GM18868 (cell line): ENCODE data around the gene ZNF444.
"Not testable (repeated sequence)": the region's sequence is repeated elsewhere in the genome, so short reads cannot be mapped to it uniquely, and the experiment has no call there.

Experiments used
- ATAC-seq: cut with Tn5 transposase; IDR thresholded peaks from one replicate; pipeline ENCODE4 v1.9.1; 2021; ENCODE audit warnings: mild to moderate bottlenecking, moderate library complexity; ENCODE audit not compliant: unreplicated experiment

ZNF444 gene

DNA sequence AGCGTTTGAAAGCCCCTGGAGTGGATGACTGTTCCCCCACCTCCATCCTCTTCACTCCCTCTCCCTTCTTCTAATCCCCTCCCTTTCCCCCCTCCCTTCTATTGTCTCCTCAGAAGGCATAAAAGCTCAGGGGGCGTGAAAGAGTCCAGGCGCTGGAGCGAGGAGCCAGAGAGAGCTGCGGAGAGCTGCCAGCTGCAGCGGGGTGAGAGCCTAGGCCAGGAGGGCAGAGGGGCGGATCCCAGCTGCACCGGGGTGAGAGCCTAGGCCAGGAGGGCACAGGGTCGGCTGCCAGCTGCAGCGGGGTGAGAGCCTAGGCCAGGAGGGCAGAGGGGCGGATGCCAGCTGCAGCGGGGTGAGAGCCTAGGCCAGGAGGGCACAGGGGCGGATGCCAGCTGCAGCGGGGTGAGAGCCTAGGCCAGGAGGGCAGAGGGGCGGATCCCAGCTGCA is 34.8 kb downstream of the ZNF444 start, which contains the start of gene GALP:
Gene GALP (plus strand): TSS at position 148 of the 447 bp plus-strand sequence. CDS start 1,101 bp downstream, outside the sequence.
- ATAC-seq: not testable (repeated sequence)

- not testable (repeated sequence) for ATAC-seq
Measured at GRCh38 chr19:56176310-56176709, 35.2 kb downstream of the ZNF444 start.

- no peak for ATAC-seq
Measured at GRCh38 chr19:56176881-56177280, 35.8 kb downstream of the ZNF444 start.

DNA sequence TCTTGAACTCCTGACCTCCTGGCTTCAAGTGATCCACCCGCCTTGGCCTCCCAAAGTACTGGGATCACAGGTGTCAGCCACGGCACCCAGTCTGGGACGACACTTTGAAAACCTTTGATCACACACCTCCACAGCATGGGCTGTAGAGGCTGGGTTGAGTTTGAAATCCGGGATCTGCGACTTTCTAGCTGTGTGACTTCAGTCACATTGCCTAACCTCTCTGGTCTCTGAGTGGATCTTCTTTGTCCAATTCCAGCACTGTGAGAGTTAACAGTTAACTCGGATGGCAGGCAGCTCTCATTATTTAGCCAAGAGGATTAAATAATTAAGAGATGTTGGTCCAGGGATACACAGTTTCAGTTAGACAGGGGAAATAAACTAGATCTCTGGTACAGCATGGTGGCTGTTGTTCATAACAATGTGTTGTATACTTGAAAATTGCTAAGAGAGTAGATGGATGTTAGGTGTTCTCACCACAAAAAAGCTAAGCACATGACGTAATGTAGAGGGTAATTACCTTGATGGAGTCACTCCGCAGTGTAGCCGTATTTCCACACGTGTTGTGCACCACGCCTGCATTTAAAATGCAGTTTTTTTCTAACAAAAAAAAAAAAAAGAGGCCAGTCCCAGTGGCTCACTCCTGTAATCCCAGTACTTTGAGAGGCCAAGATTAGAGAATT is 36.6 kb downstream of the ZNF444 start:
- ATAC-seq: no peak

- no peak for ATAC-seq
Measured at GRCh38 chr19:56189785-56190184, 48.7 kb downstream of the ZNF444 start.

GRCh38 chr19:56191115-56191514 is 50.0 kb downstream of the ZNF444 start:
- no peak for ATAC-seq

- no peak for ATAC-seq
Measured at GRCh38 chr19:56191711-56192110, 50.6 kb downstream of the ZNF444 start.

DNA sequence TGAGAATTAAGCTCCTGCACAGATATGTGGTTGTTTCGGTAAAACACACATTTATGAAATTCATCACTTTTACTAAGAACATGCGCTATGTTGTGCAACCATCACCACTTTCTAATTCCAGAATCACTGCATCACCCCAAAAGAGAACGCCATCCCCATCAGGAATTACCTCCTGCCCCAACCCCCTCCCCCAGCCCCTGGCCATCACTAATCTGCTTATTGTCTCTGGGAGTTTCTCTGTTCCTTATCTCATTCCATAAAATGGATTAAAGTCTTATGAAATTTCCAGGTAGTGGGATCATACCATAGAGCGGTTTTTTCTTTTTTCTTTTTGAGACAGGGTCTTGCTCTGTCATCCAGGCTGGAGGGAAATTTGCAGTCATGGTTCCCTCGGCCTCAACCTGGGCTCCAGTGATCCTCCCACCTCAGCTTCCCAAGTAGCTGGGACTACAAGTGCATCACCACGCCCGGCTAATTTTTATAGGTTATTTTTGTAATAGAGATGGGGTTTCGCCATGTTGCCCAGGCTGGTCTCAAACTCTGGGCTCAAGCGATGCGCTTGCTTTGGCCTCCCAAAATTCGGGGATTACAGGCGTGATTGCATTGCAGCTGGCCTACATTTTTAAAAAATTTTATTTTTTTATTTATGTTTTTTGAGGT is 53.0 kb downstream of the ZNF444 start:
- no peak for ATAC-seq

DNA sequence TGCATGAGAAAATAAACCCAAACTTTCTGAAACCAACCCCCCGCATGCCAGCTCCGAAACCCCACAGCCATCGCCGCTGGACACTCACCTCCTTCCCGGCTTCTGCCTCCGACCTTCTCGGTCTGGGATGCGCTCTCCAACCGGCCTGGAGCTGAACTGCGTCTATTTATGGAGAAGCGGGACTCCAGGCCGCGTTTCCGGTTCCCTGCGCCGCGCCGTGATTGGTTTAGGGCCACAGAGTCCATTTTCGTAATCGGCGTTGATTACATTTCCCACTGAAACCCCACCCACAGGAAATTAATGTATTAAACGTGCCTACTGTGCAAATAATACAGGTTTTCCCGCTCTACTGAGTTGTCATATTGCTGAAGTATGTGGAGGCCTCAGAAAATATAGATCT is 56.6 kb downstream of the ZNF444 start, which contains the start of gene ZSCAN5B:
Gene ZSCAN5B (minus strand): TSS at position 138 of the 400 bp plus-strand sequence. CDS start 4,731 bp downstream, outside the sequence.
- not testable (repeated sequence) for ATAC-seq

DNA sequence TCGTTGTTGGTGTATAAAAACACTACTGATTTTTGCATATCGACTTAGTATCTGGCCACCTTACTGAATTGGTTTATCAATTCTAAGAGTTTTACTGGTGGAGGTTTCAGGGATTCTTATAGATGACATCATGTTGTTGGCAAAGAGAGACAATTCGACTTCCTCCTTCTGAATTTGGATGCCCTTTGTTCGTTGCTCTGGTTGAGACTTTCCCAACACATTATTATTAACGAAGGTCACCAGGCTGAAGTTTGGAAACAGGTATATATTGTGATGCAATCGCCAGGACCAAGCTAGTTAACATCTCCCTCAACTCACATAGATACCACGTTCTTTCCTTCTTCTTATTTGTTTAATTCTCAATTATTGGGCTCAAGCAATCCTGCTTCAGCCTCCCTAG is 58.6 kb downstream of the ZNF444 start:
- no peak for ATAC-seq

DNA sequence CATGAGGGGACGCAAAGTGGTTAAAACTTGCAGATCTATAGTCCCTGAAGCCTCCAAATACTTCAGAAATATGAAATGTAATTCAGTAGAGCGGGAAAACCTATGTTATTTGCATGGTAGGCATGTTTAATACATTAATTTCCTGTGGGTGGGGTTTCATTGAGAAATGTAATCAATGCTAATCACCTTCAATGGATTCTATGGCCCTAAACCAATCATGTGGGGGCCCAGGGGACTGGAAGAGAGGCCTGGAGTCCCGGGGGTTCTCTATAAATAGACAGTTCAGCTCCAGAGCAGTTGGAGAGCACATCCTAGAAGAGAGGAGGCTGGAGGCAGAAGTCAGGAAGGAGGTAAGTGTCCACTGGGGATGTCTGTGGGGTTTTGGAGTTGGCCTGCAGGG is 60.9 kb downstream of the ZNF444 start, which contains the start of gene ZSCAN5C:
Gene ZSCAN5C (plus strand): TSS at position 301 of the 400 bp plus-strand sequence. CDS start 3,641 bp downstream, outside the sequence.
- no peak for ATAC-seq

GRCh38 chr19:56207581-56207980 is 66.5 kb downstream of the ZNF444 start:
- ATAC-seq: not testable (repeated sequence)

- no peak for ATAC-seq
Measured at GRCh38 chr19:56209091-56209490, 68.0 kb downstream of the ZNF444 start.

DNA sequence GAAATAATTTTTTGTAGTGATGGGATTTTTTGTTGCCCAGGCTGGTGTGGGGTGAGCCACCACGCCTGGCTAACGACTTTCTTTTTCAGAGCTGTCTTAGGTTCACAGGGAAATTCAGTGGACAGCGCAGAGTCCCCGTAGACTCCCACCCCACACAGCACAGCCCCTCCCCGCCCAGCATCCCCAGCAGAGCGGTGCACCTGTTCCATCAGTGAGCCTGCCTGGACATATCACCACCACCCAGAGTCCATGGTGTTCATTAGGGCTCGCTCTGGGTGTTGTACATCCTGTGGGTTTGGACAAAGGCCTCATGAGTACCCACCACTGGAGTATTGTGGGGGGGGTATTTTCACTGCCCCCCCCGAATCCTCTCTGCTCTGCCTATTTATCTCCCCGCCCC is 68.9 kb downstream of the ZNF444 start:
- ATAC-seq: not testable (repeated sequence)
